GM12878 (cell line): ENCODE results near the gene AXIN1. TPM values are rescaled to one million over a fixed set of nuclear protein-coding genes. Genes with fewer than 3 reads are reported as not detected.
A peak's percentile ranks its signal among the peaks of the same experiment; 100 is the strongest.

ENCODE experiments used
- BCL11A ChIP-seq: IDR thresholded peaks from 2 replicates; pipeline ENCODE4 v1.6.1; 2011; ENCODE audit warnings: low read depth, low read length
- CEBPB ChIP-seq, 2 experiments: fragments of 150-350 bp in 1 of 2; IDR thresholded peaks; 2 replicates each; pipeline ENCODE4 v1.6.1; 2012 to 2014; ENCODE audit warnings: low read depth in 2 of 2, low read length in 2 of 2, borderline replicate concordance in 1 of 2, inconsistent platforms in 1 of 2
- EP300 ChIP-seq, 2 experiments: fragments of 150-350 bp in 1 of 2; IDR thresholded peaks; 2 replicates each; pipeline ENCODE4 v1.6.1; 2011 to 2012; ENCODE audit warnings: low read depth in 2 of 2, low read length in 2 of 2, borderline replicate concordance in 1 of 2, improper control_type of control experiment in 1 of 2, inconsistent platforms in 1 of 2; ENCODE audit not compliant: control insufficient read depth in 1 of 2
- HDGF ChIP-seq: fragments of 450-650 bp; IDR thresholded peaks from 2 replicates; pipeline ENCODE4 v1.6.1; 2016; ENCODE audit warnings: antibody characterized with exemption
- NR2C1 ChIP-seq: fragments of 450-650 bp; IDR thresholded peaks from 2 replicates; pipeline ENCODE4 v1.6.1; 2017; ENCODE audit warnings: antibody characterized with exemption, mild to moderate bottlenecking, moderate library complexity
- NRF1 ChIP-seq: conservative IDR thresholded peaks from 2 replicates; pipeline ENCODE4 v1.6.1; 2011; ENCODE audit warnings: mild to moderate bottlenecking, low read depth, low read length, improper control_type of control experiment
- RELA ChIP-seq: fragments of 450-650 bp; IDR thresholded peaks from 2 replicates; pipeline ENCODE4 v1.8.0; 2014; ENCODE audit warnings: borderline replicate concordance; ENCODE audit not compliant: partially characterized antibody
- SPI1 ChIP-seq: IDR thresholded peaks from 2 replicates; pipeline ENCODE4 v1.6.1; 2011; ENCODE audit warnings: low read depth, mild to moderate bottlenecking, low read length, moderate library complexity, borderline replicate concordance; ENCODE audit not compliant: insufficient read depth
- TCF12 ChIP-seq: IDR thresholded peaks from 2 replicates; pipeline ENCODE4 v1.6.1; 2011; ENCODE audit warnings: low read depth, mild to moderate bottlenecking, low read length
- TCF7 ChIP-seq: IDR thresholded peaks from 2 replicates; pipeline ENCODE4 v1.6.1; 2014; ENCODE audit warnings: antibody characterized with exemption, borderline replicate concordance
- WRNIP1 ChIP-seq: IDR thresholded peaks from 2 replicates; pipeline ENCODE4 v1.6.1; 2011; ENCODE audit warnings: low read depth, low read length, improper control_type of control experiment, borderline replicate concordance
- YBX1 ChIP-seq: fragments of 450-650 bp; IDR thresholded peaks from 2 replicates; pipeline ENCODE4 v1.6.1; 2016; ENCODE audit warnings: antibody characterized with exemption
- YY1 ChIP-seq: IDR thresholded peaks from 2 replicates; pipeline ENCODE4 v1.6.1; 2011; ENCODE audit warnings: low read depth, mild to moderate bottlenecking, low read length
- polyA plus RNA-seq, 11 experiments: library from polyadenylated mRNA; depleted of rRNA in 4 of 11; unstranded in 6 of 11; stranded (reverse) in 5 of 11; fragments of >200 nt; fragmentation: Nextera tagmentation in 4 of 11; fragmentation: Illumina TruSeq in 1 of 11; extraction: Ambion mirVana in 4 of 11; extraction: Trizol in 1 of 11; gene quantifications; 1 replicate in 1 of 11; 2 replicates in 10 of 11; pipeline versions ENCODE4 v1.2.1 to v1.2.3, GENCODE V29; 2011 to 2016; ENCODE audit warnings: inconsistent platforms in 2 of 11, missing spikeins in 2 of 11, low read depth in 1 of 11
- total RNA-seq, 4 experiments: library from RNA; depleted of rRNA in 3 of 4; stranded (reverse); fragments of >200 nt in 3 of 4; fragmentation: Illumina TruSeq in 1 of 4; extraction: Trizol in 1 of 4; gene quantifications; 2 replicates each; pipeline versions ENCODE4 v1.2.1 to v1.2.3, GENCODE V29; 2013 to 2021
- TF ChIP-seq, protein P1 (sequence below): fragments of 450-650 bp; IDR thresholded peaks from 2 replicates; pipeline ENCODE4 v1.6.1; 2017; ENCODE audit warnings: antibody characterized with exemption, mild to moderate bottlenecking, moderate library complexity
- TF ChIP-seq, protein P2 (sequence below): fragments of 450-650 bp; formaldehyde crosslinking; IDR thresholded peaks from 2 replicates; pipeline ENCODE4 v1.5.0; 2022; ENCODE audit warnings: mild to moderate bottlenecking, missing genetic modification characterization
- TF ChIP-seq, protein P3 (sequence below): fragments of 150-350 bp; IDR thresholded peaks from 2 replicates; pipeline ENCODE4 v1.6.1; 2016; ENCODE audit warnings: low read depth, low read length
- TF ChIP-seq, protein P4 (sequence below): IDR thresholded peaks from 2 replicates; pipeline ENCODE4 v1.6.1; 2011; ENCODE audit warnings: borderline replicate concordance, low read depth, mild to moderate bottlenecking, moderate library complexity, low read length; ENCODE audit not compliant: insufficient read depth, poor library complexity, severe bottlenecking

The AXIN1 gene
- total and polyA plus RNA-seq, 10 of the 15 experiments (the other 5 are each of a cell fraction or from before 2014, with no cell fraction given) = 0.26 to 27.1 (median 7.7) TPM

DNA sequence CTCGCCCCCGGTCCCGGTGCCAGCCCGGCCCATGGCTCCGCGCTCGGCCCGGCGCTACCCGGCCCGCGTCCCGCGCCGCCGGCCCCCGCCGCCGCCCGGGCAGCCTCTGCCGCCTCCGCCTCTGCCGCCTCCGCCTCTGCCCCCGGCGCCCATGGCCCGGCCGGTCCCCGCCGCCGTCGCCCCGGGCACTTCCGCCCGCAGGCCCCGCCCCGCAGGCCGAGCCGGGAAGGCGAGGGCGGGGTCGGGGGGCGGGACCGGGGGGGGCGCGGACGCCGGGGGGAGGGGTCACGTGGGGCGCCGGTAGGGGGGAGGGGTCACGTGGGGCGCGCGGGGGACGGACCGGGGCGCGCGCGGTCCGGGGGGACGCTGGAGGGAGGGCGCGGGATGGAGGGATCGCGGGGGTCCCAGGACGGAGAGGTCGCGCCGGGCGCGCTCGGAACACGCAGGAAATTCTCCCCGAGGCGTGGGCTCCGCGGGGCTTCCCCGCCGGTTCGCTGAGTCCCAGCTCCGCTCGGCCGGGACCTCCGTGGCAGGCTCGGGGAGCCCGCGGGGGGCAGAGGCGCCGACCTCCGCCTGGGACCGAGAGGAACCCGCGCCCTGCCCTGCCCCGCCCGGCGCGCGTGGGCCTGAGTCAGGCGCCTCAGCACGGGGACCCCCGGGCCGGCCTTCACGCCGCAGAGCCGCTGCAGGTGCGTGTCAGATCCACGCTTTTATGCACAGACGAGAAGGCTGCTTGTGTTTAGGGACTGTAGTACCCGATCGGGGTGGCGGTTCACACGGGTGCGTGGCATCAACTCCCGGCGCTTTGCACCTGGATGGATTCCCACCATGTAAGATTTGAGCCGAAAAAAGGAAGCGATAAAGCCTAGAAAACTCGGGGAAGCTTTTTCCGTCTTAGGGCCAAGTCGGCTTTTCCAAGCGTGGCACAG is 29.5 kb upstream of the AXIN1 start, which contains the start of gene PGAP6 (continued):
- TF ChIP-seq, protein P1, sequence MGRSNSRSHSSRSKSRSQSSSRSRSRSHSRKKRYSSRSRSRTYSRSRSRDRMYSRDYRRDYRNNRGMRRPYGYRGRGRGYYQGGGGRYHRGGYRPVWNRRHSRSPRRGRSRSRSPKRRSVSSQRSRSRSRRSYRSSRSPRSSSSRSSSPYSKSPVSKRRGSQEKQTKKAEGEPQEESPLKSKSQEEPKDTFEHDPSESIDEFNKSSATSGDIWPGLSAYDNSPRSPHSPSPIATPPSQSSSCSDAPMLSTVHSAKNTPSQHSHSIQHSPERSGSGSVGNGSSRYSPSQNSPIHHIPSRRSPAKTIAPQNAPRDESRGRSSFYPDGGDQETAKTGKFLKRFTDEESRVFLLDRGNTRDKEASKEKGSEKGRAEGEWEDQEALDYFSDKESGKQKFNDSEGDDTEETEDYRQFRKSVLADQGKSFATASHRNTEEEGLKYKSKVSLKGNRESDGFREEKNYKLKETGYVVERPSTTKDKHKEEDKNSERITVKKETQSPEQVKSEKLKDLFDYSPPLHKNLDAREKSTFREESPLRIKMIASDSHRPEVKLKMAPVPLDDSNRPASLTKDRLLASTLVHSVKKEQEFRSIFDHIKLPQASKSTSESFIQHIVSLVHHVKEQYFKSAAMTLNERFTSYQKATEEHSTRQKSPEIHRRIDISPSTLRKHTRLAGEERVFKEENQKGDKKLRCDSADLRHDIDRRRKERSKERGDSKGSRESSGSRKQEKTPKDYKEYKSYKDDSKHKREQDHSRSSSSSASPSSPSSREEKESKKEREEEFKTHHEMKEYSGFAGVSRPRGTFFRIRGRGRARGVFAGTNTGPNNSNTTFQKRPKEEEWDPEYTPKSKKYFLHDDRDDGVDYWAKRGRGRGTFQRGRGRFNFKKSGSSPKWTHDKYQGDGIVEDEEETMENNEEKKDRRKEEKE = 0 out of 2 replicates have a peak, but pooled peaks have one; percentile 14
- TF ChIP-seq RELA (peak; percentile 49), EP300 (IDR thresholded peaks at IDR 0.05; ENCODE audit: borderline replicate concordance in 1 of 2, control insufficient read depth in 1 of 2, low read depth in 2 of 2, low read length in 2 of 2) (no peak), YBX1 (no peak), YY1 (peak; percentile 27; the same call in 1 of the 2 replicates), TCF12 (0 out of 2 replicates have a peak, but pooled peaks have one; percentile 3), NR2C1 (no peak), WRNIP1 (no peak), TCF7 (no peak), HDGF (no peak), SPI1 (peak; percentile 14; the same call in 1 of the 2 replicates), BCL11A (no peak), CEBPB (IDR thresholded peaks at IDR 0.05; ENCODE audit: borderline replicate concordance in 1 of 2, low read depth in 2 of 2, low read length in 2 of 2) (no peak), NRF1 (no peak)
- TF ChIP-seq, protein P2, sequence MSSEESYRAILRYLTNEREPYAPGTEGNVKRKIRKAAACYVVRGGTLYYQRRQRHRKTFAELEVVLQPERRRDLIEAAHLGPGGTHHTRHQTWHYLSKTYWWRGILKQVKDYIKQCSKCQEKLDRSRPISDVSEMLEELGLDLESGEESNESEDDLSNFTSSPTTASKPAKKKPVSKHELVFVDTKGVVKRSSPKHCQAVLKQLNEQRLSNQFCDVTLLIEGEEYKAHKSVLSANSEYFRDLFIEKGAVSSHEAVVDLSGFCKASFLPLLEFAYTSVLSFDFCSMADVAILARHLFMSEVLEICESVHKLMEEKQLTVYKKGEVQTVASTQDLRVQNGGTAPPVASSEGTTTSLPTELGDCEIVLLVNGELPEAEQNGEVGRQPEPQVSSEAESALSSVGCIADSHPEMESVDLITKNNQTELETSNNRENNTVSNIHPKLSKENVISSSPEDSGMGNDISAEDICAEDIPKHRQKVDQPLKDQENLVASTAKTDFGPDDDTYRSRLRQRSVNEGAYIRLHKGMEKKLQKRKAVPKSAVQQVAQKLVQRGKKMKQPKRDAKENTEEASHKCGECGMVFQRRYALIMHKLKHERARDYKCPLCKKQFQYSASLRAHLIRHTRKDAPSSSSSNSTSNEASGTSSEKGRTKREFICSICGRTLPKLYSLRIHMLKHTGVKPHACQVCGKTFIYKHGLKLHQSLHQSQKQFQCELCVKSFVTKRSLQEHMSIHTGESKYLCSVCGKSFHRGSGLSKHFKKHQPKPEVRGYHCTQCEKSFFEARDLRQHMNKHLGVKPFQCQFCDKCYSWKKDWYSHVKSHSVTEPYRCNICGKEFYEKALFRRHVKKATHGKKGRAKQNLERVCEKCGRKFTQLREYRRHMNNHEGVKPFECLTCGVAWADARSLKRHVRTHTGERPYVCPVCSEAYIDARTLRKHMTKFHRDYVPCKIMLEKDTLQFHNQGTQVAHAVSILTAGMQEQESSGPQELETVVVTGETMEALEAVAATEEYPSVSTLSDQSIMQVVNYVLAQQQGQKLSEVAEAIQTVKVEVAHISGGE (CRISPR knock-in tag) = no peak
- TF ChIP-seq, protein P3, sequence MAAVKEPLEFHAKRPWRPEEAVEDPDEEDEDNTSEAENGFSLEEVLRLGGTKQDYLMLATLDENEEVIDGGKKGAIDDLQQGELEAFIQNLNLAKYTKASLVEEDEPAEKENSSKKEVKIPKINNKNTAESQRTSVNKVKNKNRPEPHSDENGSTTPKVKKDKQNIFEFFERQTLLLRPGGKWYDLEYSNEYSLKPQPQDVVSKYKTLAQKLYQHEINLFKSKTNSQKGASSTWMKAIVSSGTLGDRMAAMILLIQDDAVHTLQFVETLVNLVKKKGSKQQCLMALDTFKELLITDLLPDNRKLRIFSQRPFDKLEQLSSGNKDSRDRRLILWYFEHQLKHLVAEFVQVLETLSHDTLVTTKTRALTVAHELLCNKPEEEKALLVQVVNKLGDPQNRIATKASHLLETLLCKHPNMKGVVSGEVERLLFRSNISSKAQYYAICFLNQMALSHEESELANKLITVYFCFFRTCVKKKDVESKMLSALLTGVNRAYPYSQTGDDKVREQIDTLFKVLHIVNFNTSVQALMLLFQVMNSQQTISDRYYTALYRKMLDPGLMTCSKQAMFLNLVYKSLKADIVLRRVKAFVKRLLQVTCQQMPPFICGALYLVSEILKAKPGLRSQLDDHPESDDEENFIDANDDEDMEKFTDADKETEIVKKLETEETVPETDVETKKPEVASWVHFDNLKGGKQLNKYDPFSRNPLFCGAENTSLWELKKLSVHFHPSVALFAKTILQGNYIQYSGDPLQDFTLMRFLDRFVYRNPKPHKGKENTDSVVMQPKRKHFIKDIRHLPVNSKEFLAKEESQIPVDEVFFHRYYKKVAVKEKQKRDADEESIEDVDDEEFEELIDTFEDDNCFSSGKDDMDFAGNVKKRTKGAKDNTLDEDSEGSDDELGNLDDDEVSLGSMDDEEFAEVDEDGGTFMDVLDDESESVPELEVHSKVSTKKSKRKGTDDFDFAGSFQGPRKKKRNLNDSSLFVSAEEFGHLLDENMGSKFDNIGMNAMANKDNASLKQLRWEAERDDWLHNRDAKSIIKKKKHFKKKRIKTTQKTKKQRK = no peak
- TF ChIP-seq, protein P4, sequence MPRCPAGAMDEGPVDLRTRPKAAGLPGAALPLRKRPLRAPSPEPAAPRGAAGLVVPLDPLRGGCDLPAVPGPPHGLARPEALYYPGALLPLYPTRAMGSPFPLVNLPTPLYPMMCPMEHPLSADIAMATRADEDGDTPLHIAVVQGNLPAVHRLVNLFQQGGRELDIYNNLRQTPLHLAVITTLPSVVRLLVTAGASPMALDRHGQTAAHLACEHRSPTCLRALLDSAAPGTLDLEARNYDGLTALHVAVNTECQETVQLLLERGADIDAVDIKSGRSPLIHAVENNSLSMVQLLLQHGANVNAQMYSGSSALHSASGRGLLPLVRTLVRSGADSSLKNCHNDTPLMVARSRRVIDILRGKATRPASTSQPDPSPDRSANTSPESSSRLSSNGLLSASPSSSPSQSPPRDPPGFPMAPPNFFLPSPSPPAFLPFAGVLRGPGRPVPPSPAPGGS = no peak
